Activated naive CD8-positive, alpha-beta T cell treated with anti-CD3 and anti-CD28 coated beads for 36 hours (primary cell): ENCODE results near the gene HHAT. TPM values are rescaled to one million over a fixed set of nuclear protein-coding genes. Genes with fewer than 3 reads are reported as not detected.

Experiments used
- DNase-seq: peaks from one replicate; pipeline ENCODE4 v3.0.0; 2021
- H3K27ac Mint-ChIP-seq: one replicate; pipeline ENCODE4 v1.8.0; 2022; ENCODE audit warnings: mild to moderate bottlenecking, moderate library complexity, mixed read lengths
- H3K27me3 Mint-ChIP-seq: one replicate; pipeline ENCODE4 v1.8.0; 2022; ENCODE audit warnings: mild to moderate bottlenecking, mixed read lengths
- H3K36me3 Mint-ChIP-seq: one replicate; pipeline ENCODE4 v1.8.0; 2021; ENCODE audit warnings: mild to moderate bottlenecking, mixed read lengths
- H3K4me1 Mint-ChIP-seq: one replicate; pipeline ENCODE4 v1.8.0; 2021; ENCODE audit warnings: mixed read lengths
- H3K4me3 Mint-ChIP-seq: one replicate; pipeline ENCODE4 v1.8.0; 2022; ENCODE audit warnings: mild to moderate bottlenecking, moderate library complexity, mixed read lengths
- H3K9me3 Mint-ChIP-seq: one replicate; pipeline ENCODE4 v1.8.0; 2022; ENCODE audit warnings: mixed read lengths
- total RNA-seq, 2 experiments: library from RNA; stranded (reverse); gene quantifications; one replicate each; pipeline ENCODE4 v1.2.3, GENCODE V29; 2021

The HHAT gene
- total RNA-seq, 2 experiments from 2014 or later: 1.3 to 2.3 TPM

- Mint-ChIP-seq H3K4me3 (no peak overlapping the region), H3K4me1 (peaks cover under 1% of the 10 kb centered on the region), H3K27me3 (no peaks in the 10 kb centered on the region), H3K36me3 (no peaks in the 10 kb centered on the region), H3K27ac (no peak overlapping the region), H3K9me3 (no peaks in the 10 kb centered on the region)
- DNase-seq: no peak
Observed at GRCh38 chr1:210702506-210702905, 373.8 kb downstream of the HHAT start.

- Mint-ChIP-seq H3K27ac (no peak overlapping the region), H3K36me3 (no peaks in the 10 kb centered on the region), H3K4me3 (no peak overlapping the region), H3K27me3 (no peaks in the 10 kb centered on the region), H3K9me3 (no peaks in the 10 kb centered on the region), H3K4me1 (no peaks in the 10 kb centered on the region)
- no peak for DNase-seq
Observed at GRCh38 chr1:210703593-210703992, 374.9 kb downstream of the HHAT start.

- no peaks in the 10 kb centered on the region for H3K36me3 Mint-ChIP-seq
- no peaks in the 10 kb centered on the region for H3K9me3 Mint-ChIP-seq
- no peaks in the 10 kb centered on the region for H3K4me1 Mint-ChIP-seq
- no peak overlapping the region for H3K27ac Mint-ChIP-seq
- H3K4me3 Mint-ChIP-seq: no peak overlapping the region
- DNase-seq: no peak
- no peaks in the 10 kb centered on the region for H3K27me3 Mint-ChIP-seq
Observed at GRCh38 chr1:210705086-210705485, 376.4 kb downstream of the HHAT start.

- Mint-ChIP-seq H3K9me3 (no peaks in the 10 kb centered on the region), H3K27ac (no peak overlapping the region), H3K4me3 (no peak overlapping the region), H3K27me3 (no peaks in the 10 kb centered on the region), H3K4me1 (no peaks in the 10 kb centered on the region), H3K36me3 (no peaks in the 10 kb centered on the region)
- DNase-seq: no peak
Observed at GRCh38 chr1:210706246-210706645, 377.5 kb downstream of the HHAT start.

- Mint-ChIP-seq H3K4me1 (no peaks in the 10 kb centered on the region), H3K36me3 (no peaks in the 10 kb centered on the region), H3K4me3 (no peak overlapping the region), H3K27me3 (no peaks in the 10 kb centered on the region), H3K9me3 (no peaks in the 10 kb centered on the region), H3K27ac (no peak overlapping the region)
- DNase-seq: no peak
Observed at GRCh38 chr1:210707300-210708240, 378.9 kb downstream of the HHAT start.

GRCh38 chr1:210709701-210710100 lies 381.0 kb downstream of the HHAT start:
- Mint-ChIP-seq H3K27me3 (no peaks in the 10 kb centered on the region), H3K36me3 (no peaks in the 10 kb centered on the region), H3K9me3 (no peaks in the 10 kb centered on the region), H3K27ac (no peak overlapping the region), H3K4me3 (no peak overlapping the region), H3K4me1 (no peaks in the 10 kb centered on the region)
- DNase-seq: no peak

GRCh38 chr1:210711825-210712612 lies 383.3 kb downstream of the HHAT start:
- Mint-ChIP-seq H3K27me3 (no peaks in the 10 kb centered on the region), H3K4me3 (no peak overlapping the region), H3K9me3 (no peaks in the 10 kb centered on the region), H3K36me3 (no peaks in the 10 kb centered on the region), H3K4me1 (no peaks in the 10 kb centered on the region), H3K27ac (no peak overlapping the region)
- no peak for DNase-seq

- Mint-ChIP-seq H3K9me3 (no peaks in the 10 kb centered on the region), H3K4me3 (no peak overlapping the region)
Observed at GRCh38 chr1:210715072-210715471, 386.4 kb downstream of the HHAT start.

GRCh38 chr1:210722410-210723081 lies 393.8 kb downstream of the HHAT start:
- no peaks in the 10 kb centered on the region for H3K9me3 Mint-ChIP-seq
- H3K36me3 Mint-ChIP-seq: no peaks in the 10 kb centered on the region
- no peak overlapping the region for H3K27ac Mint-ChIP-seq
- H3K4me1 Mint-ChIP-seq: no peaks in the 10 kb centered on the region
- DNase-seq: no peak
- H3K27me3 Mint-ChIP-seq: peaks cover 12% of the 10 kb centered on the region
- no peak overlapping the region for H3K4me3 Mint-ChIP-seq

More at GRCh38 chr1:210715072-210715471, 386.4 kb downstream of the HHAT start:
- no peak for DNase-seq
- H3K27me3 Mint-ChIP-seq: no peaks in the 10 kb centered on the region
- H3K36me3 Mint-ChIP-seq: no peaks in the 10 kb centered on the region
- no peaks in the 10 kb centered on the region for H3K4me1 Mint-ChIP-seq
- no peak overlapping the region for H3K27ac Mint-ChIP-seq

- Mint-ChIP-seq H3K27me3 (peaks cover 12% of the 10 kb centered on the region), H3K36me3 (no peaks in the 10 kb centered on the region), H3K4me1 (no peaks in the 10 kb centered on the region), H3K4me3 (no peak overlapping the region), H3K9me3 (no peaks in the 10 kb centered on the region), H3K27ac (no peak overlapping the region)
- DNase-seq: no peak
Observed at GRCh38 chr1:210723646-210724045, 394.9 kb downstream of the HHAT start.

- Mint-ChIP-seq H3K4me3 (no peak overlapping the region), H3K9me3 (no peaks in the 10 kb centered on the region), H3K27me3 (peaks cover 12% of the 10 kb centered on the region), H3K27ac (no peak overlapping the region), H3K36me3 (no peaks in the 10 kb centered on the region), H3K4me1 (no peaks in the 10 kb centered on the region)
- DNase-seq: no peak
Observed at GRCh38 chr1:210724768-210725167, 396.1 kb downstream of the HHAT start.

Other genes with a start within 250 kb of the HHAT start
- not detected for gene SERTAD4, start 96.1 kb upstream of the HHAT start, total RNA-seq